Upper lobe of left lung (tissue), 6 donors: ENCODE results near the gene SLC43A3. TPM values are rescaled to one million over a fixed set of nuclear protein-coding genes. Genes with fewer than 3 reads are reported as not detected.

Experiments
- ATAC-seq, 2 donors: fragments of 200-7000 bp; cut with Tn5 transposase; one replicate each; pipeline ENCODE4 v1.9.1; 2022; ENCODE audit warnings: mild to moderate bottlenecking in 2 of 2, moderate library complexity in 2 of 2; ENCODE audit not compliant: low FRiP score in 2 of 2
- DNase-seq, 2 donors: peaks; one replicate each; pipeline ENCODE4 v3.0.0-alpha.2; 2019 to 2020
- H3K27ac ChIP-seq, 4 donors: fragments of 200-600 bp; sonication (generic); one replicate each; pipeline ENCODE4 v1.5.1; 2016 to 2019
- H3K27me3 ChIP-seq, 4 donors: fragments of 200-600 bp; sonication (generic); one replicate each; pipeline ENCODE4 v1.5.1; 2017 to 2019
- H3K36me3 ChIP-seq, 4 donors: fragments of 200-600 bp; sonication (generic); one replicate each; pipeline ENCODE4 v1.5.1; 2016 to 2019
- H3K4me1 ChIP-seq, 4 donors: fragments of 200-600 bp; sonication (generic); one replicate each; pipeline ENCODE4 v1.5.1; 2018 to 2019
- H3K4me3 ChIP-seq, 4 donors: fragments of 200-600 bp; sonication (generic); one replicate each; pipeline ENCODE4 v1.5.1; 2017 to 2019; ENCODE audit warnings: mild to moderate bottlenecking in 2 of 4, moderate library complexity in 1 of 4
- H3K9me3 ChIP-seq, 4 donors: fragments of 200-600 bp; sonication (generic); one replicate each; pipeline ENCODE4 v1.5.1; 2018 to 2019
- EP300 ChIP-seq, 4 donors: sonication (generic); formaldehyde crosslinking; IDR thresholded peaks; one replicate each; pipeline ENCODE4 v1.5.1; 2017; ENCODE audit warnings: antibody characterized with exemption in 4 of 4, control low read depth in 2 of 4
- POLR2A ChIP-seq, 4 donors: fragments of 450-650 bp; IDR thresholded peaks; one replicate each; pipeline ENCODE4 v1.5.1; 2016 to 2017; ENCODE audit warnings: antibody characterized with exemption in 4 of 4, mild to moderate bottlenecking in 2 of 4
- POLR2AphosphoS5 ChIP-seq, 2 donors: sonication (generic); formaldehyde crosslinking; IDR thresholded peaks; one replicate each; pipeline ENCODE4 v1.5.1; 2017; ENCODE audit warnings: antibody characterized with exemption in 2 of 2
- WGBS, 2 donors: methylation state at CpG; one replicate each; pipeline ENCODE4 v1.1.5; 2017 to 2018; 5-methylcytosine and 5-hydroxymethylcytosine counted together
- total RNA-seq, 6 donors: library from RNA; depleted of rRNA in 4 of 6; stranded (reverse); fragments of >200 nt in 4 of 6; gene quantifications; one replicate each; pipeline versions ENCODE4 v1.1.0 to v1.2.1, GENCODE V29; 2016 to 2021
- TF ChIP-seq, protein P1 (sequence below), 6 experiments: fragments of 450-650 bp in 4 of 6; fragments of 200-600 bp in 2 of 6; sonication (generic) in 2 of 6; IDR thresholded peaks; one replicate each; pipeline ENCODE4 v1.5.1; 2016 to 2019; ENCODE audit warnings: antibody characterized with exemption in 6 of 6
- donor health status: DM: no; HTN: no; CAD: no; lungs with moderate emphysema.
- donor health status: DM: no; HTN: yes; CAD: no; lungs with severe emphysema.

SLC43A3 gene
- total RNA-seq, 6 donors from 2014 or later = 61.6 to 177 (median 118) TPM

DNA sequence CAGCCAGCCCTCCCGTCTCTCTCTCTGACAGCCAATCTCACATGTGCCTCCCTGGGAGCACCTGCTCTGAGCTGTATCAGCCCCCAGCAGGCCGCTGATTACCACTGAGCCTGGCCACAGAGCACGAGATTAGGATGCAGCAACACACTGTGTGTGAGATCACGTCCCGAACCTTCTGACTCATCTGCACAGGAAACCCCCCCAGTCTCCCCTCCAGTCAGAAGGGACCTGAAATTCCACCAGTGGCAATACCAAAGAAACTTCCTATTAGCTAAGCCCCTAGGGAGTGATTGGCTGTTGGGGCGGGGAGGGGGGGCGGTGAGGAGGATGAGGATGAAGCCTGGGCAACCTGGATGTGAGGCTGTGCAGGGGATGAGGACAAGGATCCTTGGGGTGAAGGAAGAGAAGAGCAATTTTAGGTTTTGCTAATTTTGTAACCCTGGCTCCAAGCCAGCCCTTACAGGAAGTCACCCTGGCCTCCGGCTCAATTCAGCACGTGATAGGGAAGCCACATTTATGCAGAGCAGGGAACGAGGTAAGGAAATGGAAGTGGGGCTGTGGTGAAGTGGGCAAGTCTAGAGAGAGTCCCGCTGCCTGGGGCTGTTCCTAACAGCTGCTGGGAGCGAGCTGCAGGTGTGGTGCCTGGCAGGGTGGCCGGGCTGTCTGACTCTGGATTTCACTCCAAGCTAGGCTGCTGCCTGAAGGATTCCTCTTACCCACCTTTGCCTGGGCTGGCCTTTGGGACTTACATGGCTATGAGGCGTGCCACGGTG, 1.9 kb downstream of the SLC43A3 start:
- ATAC-seq = peak; percentile 77 to 81
- DNase-seq = peak; percentile 40 to 86
- Histone ChIP-seq H3K9me3 (no peaks in the 10 kb centered on the region), H3K4me3 (peak overlapping the region in 3 of 4 donors; percentile 51 to 58 (median 54)), H3K36me3 (peaks cover 0 to 35% (median 4%) of the 10 kb centered on the region in 4 donors), H3K27me3 (no peaks in the 10 kb centered on the region), H3K4me1 (peaks cover 42 to 56% (median 46%) of the 10 kb centered on the region in 4 donors), H3K27ac (peak overlapping the region; percentile 92 to 97 (median 94))
- 26 to 29% methylated on average over 15 of the region's 15 CpGs for WGBS, 2 donors
- TF ChIP-seq, protein P1, sequence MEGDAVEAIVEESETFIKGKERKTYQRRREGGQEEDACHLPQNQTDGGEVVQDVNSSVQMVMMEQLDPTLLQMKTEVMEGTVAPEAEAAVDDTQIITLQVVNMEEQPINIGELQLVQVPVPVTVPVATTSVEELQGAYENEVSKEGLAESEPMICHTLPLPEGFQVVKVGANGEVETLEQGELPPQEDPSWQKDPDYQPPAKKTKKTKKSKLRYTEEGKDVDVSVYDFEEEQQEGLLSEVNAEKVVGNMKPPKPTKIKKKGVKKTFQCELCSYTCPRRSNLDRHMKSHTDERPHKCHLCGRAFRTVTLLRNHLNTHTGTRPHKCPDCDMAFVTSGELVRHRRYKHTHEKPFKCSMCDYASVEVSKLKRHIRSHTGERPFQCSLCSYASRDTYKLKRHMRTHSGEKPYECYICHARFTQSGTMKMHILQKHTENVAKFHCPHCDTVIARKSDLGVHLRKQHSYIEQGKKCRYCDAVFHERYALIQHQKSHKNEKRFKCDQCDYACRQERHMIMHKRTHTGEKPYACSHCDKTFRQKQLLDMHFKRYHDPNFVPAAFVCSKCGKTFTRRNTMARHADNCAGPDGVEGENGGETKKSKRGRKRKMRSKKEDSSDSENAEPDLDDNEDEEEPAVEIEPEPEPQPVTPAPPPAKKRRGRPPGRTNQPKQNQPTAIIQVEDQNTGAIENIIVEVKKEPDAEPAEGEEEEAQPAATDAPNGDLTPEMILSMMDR (IDR thresholded peaks at IDR 0.05) = no peak
- TF ChIP-seq POLR2A (IDR thresholded peaks at IDR 0.05) (peak in 1 of 4 donors; percentile 33), EP300 (IDR thresholded peaks at IDR 0.05) (peak in 2 of 4 donors; percentile 8 to 45), POLR2AphosphoS5 (IDR thresholded peaks at IDR 0.05) (peak; percentile 61 to 63)

DNA sequence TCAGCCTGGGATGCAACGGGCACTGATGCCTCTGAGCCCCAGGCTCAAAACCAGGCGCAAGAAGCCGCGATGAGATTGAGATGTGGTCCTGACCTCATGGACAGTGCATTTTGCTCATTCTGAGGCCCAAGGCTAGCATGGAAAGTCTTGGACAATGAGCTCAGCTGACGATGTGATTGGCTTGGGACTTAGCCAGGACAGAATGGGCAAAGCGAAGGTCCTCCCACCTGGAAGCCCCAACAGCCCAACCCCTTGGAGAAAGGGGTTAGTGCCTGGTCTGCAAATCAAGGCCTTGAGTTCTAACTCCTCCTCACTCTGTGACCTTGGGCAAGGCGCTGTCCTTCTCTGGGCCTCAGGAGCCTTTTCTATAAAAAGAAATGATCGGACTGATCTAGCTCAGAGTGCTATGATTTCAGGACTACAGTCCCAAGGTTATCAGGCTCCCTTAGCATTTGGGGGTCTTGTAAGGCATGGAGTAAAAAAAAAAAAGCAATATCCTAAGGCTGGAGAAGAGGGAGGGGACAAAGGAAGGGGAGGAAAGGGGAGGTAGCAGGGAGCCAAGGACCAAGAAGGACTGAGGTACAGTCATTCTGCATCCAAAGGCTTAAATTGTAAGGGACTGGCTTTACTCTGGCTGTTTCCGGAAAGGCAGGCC, 2.7 kb downstream of the SLC43A3 start:
- WGBS, 2 donors = 84 to 93% methylated on average over 8 to 9 of the region's 9 CpGs
- H3K27ac ChIP-seq = peak overlapping the region; percentile 92 to 97 (median 94)
- H3K9me3 ChIP-seq = no peaks in the 10 kb centered on the region
- H3K4me1 ChIP-seq = peaks cover 41 to 52% (median 46%) of the 10 kb centered on the region in 4 donors
- H3K27me3 ChIP-seq = no peaks in the 10 kb centered on the region
- no peak for TF ChIP-seq POLR2AphosphoS5 (IDR thresholded peaks at IDR 0.05)
- TF ChIP-seq POLR2A (IDR thresholded peaks at IDR 0.05) = no peak
- TF ChIP-seq EP300 (IDR thresholded peaks at IDR 0.05) = no peak
- TF ChIP-seq, protein P1 (IDR thresholded peaks at IDR 0.05) = no peak
- H3K4me3 ChIP-seq = peak overlapping the region in 2 of 4 donors; percentile 54 to 58
- ATAC-seq (no peak), DNase-seq (no peak)
- H3K36me3 ChIP-seq = peaks cover 0 to 41% (median 8%) of the 10 kb centered on the region in 4 donors

DNA sequence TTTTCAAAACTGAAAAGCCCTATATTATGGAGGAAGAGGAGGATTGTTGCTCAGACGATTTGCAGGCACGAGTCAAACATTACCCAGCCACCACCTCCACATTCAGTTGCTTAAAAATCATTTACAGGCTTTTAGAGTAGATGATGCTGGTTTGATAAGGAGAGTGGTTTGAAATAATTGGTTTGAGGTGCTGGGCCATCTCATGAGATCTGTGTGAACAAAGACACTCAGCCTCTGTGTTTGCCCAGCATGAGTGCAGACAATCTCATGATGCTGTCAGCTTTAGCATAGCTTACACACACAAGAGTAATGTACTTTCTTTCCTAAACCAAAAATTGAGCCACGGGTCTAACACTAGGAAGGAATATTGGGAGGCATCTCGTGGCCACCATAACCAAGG, 4.3 kb downstream of the SLC43A3 start:
- 80 to 90% methylated on average over 4 of the region's 4 CpGs for WGBS, 2 donors
- TF ChIP-seq POLR2A (IDR thresholded peaks at IDR 0.05) (no peak), POLR2AphosphoS5 (IDR thresholded peaks at IDR 0.05) (no peak), EP300 (IDR thresholded peaks at IDR 0.05) (no peak)
- TF ChIP-seq, protein P1 (IDR thresholded peaks at IDR 0.05) = no peak
- no peak for DNase-seq
- Histone ChIP-seq H3K9me3 (no peaks in the 10 kb centered on the region), H3K27me3 (no peaks in the 10 kb centered on the region), H3K4me3 (no peak overlapping the region), H3K4me1 (peaks cover 37 to 45% (median 40%) of the 10 kb centered on the region in 4 donors), H3K36me3 (peaks cover 0 to 56% (median 18%) of the 10 kb centered on the region in 4 donors), H3K27ac (no peak overlapping the region)
- ATAC-seq = no peak

DNA sequence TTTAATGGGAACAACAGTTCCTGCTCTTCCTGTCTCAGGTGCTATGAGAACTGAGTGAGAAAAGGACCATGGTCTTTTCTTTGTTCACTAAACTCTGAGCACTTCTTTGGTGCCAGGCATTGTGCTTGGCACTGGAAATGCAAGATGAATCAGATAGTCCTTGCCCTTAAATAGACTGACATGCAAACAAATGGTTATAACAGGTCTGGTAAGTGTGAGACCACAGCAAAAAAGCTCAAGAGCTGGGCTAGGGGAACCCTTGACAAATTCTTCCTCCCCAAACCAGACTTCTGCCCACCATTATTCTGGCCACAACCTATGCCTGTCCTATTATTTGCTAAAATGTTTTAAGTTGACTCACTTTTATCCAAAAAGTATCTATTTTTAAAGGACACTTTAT, 5.1 kb downstream of the SLC43A3 start:
- ATAC-seq (no peak), DNase-seq (no peak)
- no peaks in the 10 kb centered on the region for H3K9me3 ChIP-seq
- H3K4me3 ChIP-seq = no peak overlapping the region
- TF ChIP-seq, protein P1 (IDR thresholded peaks at IDR 0.05) = no peak
- TF ChIP-seq EP300 (IDR thresholded peaks at IDR 0.05) (no peak), POLR2A (IDR thresholded peaks at IDR 0.05) (no peak), POLR2AphosphoS5 (IDR thresholded peaks at IDR 0.05) (no peak)
- H3K4me1 ChIP-seq = peaks cover 35 to 42% (median 37%) of the 10 kb centered on the region in 4 donors
- H3K27me3 ChIP-seq = no peaks in the 10 kb centered on the region
- H3K27ac ChIP-seq = no peak overlapping the region
- peaks cover 7 to 64% (median 26%) of the 10 kb centered on the region in 4 donors for H3K36me3 ChIP-seq
